HCT116 (cell line): ENCODE measurements around the gene TRIOBP.

ENCODE experiments used
- ATF3 ChIP-seq: IDR thresholded peaks from 2 replicates; pipeline ENCODE4 v1.6.1; 2012
- CTCF ChIP-seq, 3 experiments: fragments of 200-600 bp in 1 of 3; sonication (generic) in 1 of 3; IDR thresholded peaks in 2 of 3; conservative IDR thresholded peaks in 1 of 3; 2 replicates each; pipeline ENCODE4 v1.5.1; 2012 to 2017; ENCODE audit warnings: low read depth in 2 of 3, low read length in 2 of 3, antibody characterized with exemption in 1 of 3, borderline replicate concordance in 1 of 3, control low read depth in 1 of 3, mild to moderate bottlenecking in 1 of 3, mixed read lengths in 1 of 3, mixed run types in 1 of 3, moderate library complexity in 1 of 3; ENCODE audit not compliant: insufficient read depth in 1 of 3
- POLR2A ChIP-seq: IDR thresholded peaks from 2 replicates; pipeline ENCODE4 v1.7.0; 2011; ENCODE audit warnings: borderline replicate concordance; ENCODE audit not compliant: insufficient read depth, insufficient read length; ENCODE audit errors: extremely low read depth
- POLR2AphosphoS5 ChIP-seq: IDR thresholded peaks from 2 replicates; pipeline ENCODE4 v1.6.1; 2011; ENCODE audit warnings: mild to moderate bottlenecking, low read depth, low read length, moderate library complexity
- TCF7L2 ChIP-seq: IDR thresholded peaks from 2 replicates; pipeline ENCODE4 v1.7.0; 2011; ENCODE audit warnings: borderline replicate concordance, inconsistent platforms; ENCODE audit not compliant: insufficient read depth, insufficient read length; ENCODE audit errors: extremely low read depth
- ZFX ChIP-seq: fragments of 450-650 bp; IDR thresholded peaks from 2 replicates; pipeline ENCODE4 v1.6.1; 2017

GRCh38 chr22:37774728-37775127, 77.9 kb downstream of the TRIOBP start:
- no peak for TF ChIP-seq CTCF (IDR thresholded peaks at IDR 0.05 in 2 of 3, conservative IDR thresholded peaks at IDR 0.05 in 1 of 3; ENCODE audit: borderline replicate concordance in 1 of 3, insufficient read depth in 1 of 3, low read depth in 2 of 3, low read length in 2 of 3)
- TF ChIP-seq TCF7L2 = no peak
- TF ChIP-seq ZFX = no peak
- no peak for TF ChIP-seq ATF3
- no peak for TF ChIP-seq POLR2AphosphoS5
- no peak for TF ChIP-seq POLR2A
